GM12878 (cell line): ENCODE measurements around the gene TCF12. TPM values are rescaled to one million over a fixed set of nuclear protein-coding genes. Genes with fewer than 3 reads are reported as not detected.

Experiments used
- ATAC-seq: fragments of 200-7000 bp; cut with Tn5 transposase; 3 replicates; pipeline ENCODE4 v1.9.1; 2020; ENCODE audit warnings: mild to moderate bottlenecking, moderate library complexity
- BruUV-seq: library from RNA; stranded (reverse); fragments of 400-500 nt; replicated peaks from 2 replicates; lab custom pipeline; 2021; lab: Mats Ljungman, UMichigan
- CTCF ChIA-PET: fragments of 300-600 bp; sonication (Branson Sonifier 250); formaldehyde crosslinking; extraction: SDS; loops from one replicate; lab custom pipeline; 2021; ENCODE audit warnings: inconsistent platforms; lab: Yijun Ruan, JAX
- POLR2A ChIA-PET: fragments of 350-600 bp; formaldehyde crosslinking; extraction: SDS; loops from one replicate; lab custom pipeline; 2021; ENCODE audit warnings: inconsistent platforms; lab: Charles Lee
- RAD21 ChIA-PET: fragments of 300-600 bp; sonication (Branson Sonifier 250); formaldehyde crosslinking; loops from one replicate; lab custom pipeline; 2023; ENCODE audit warnings: antibody characterized with exemption; ENCODE audit not compliant: unreplicated experiment; lab: Charles Lee
- SMC1A ChIA-PET: fragments of 300-600 bp; sonication (Branson Sonifier 250); formaldehyde crosslinking; loops from one replicate; lab custom pipeline; 2023; ENCODE audit not compliant: unreplicated experiment, uncharacterized antibody; lab: Charles Lee
- DNase-seq: peaks from one replicate; pipeline ENCODE4 v3.0.0-alpha.2; 2011; ENCODE audit warnings: low read depth, low spot score
- FAIRE-seq: peaks from 3 replicates; lab custom pipeline; 2011; peaks lifted over from hg19 to GRCh38; lab: Jason Lieb, UNC
- H2AFZ ChIP-seq: 2 replicates; pipeline ENCODE4 v1.6.0; 2011; ENCODE audit warnings: low read depth, low read length, control low read depth; ENCODE audit not compliant: control insufficient read depth
- H3K27ac ChIP-seq: 2 replicates; pipeline ENCODE4 v1.5.1; 2011; ENCODE audit warnings: control low read depth; ENCODE audit not compliant: control insufficient read depth, insufficient read depth
- H3K27me3 ChIP-seq, 2 experiments: replicated peaks in 1 of 2; 2 replicates each; pipeline versions ENCODE4 v1.6.0 to v1.6.1; 2011; ENCODE audit warnings: low read length in 1 of 2; ENCODE audit not compliant: control insufficient read depth in 2 of 2, insufficient read depth in 2 of 2
- H3K36me3 ChIP-seq, 2 experiments: 2 replicates each; pipeline ENCODE4 v1.5.1; 2011; ENCODE audit warnings: low read length in 1 of 2; ENCODE audit not compliant: control insufficient read depth in 2 of 2, insufficient read depth in 2 of 2
- H3K4me1 ChIP-seq: 2 replicates; pipeline ENCODE4 v1.6.1; 2011; ENCODE audit warnings: mild to moderate bottlenecking, low read length, moderate library complexity, mixed read lengths; ENCODE audit not compliant: control insufficient read depth, insufficient read depth
- H3K4me2 ChIP-seq: 2 replicates; pipeline ENCODE4 v1.6.0; 2011; ENCODE audit warnings: control low read depth; ENCODE audit not compliant: control insufficient read depth, insufficient read depth
- H3K4me3 ChIP-seq: fragments of 200-600 bp; sonication (generic); 2 replicates; pipeline ENCODE4 v1.5.1; 2016
- H3K79me2 ChIP-seq: 2 replicates; pipeline ENCODE4 v1.6.0; 2011; ENCODE audit warnings: low read length; ENCODE audit not compliant: control insufficient read depth, insufficient read depth
- H3K9ac ChIP-seq: 2 replicates; pipeline ENCODE4 v1.8.0; 2011; ENCODE audit warnings: low read length, control low read depth, mixed read lengths; ENCODE audit not compliant: control insufficient read depth, insufficient read depth
- H3K9me3 ChIP-seq: replicated peaks from 3 replicates; pipeline ENCODE4 v1.5.1; 2011; ENCODE audit warnings: mild to moderate bottlenecking, low read length; ENCODE audit not compliant: control insufficient read depth, insufficient read depth
- H4K20me1 ChIP-seq: 2 replicates; pipeline ENCODE4 v1.6.0; 2011; ENCODE audit not compliant: control insufficient read depth, insufficient read depth
- BCL11A ChIP-seq: IDR thresholded peaks from 2 replicates; pipeline ENCODE4 v1.6.1; 2011; ENCODE audit warnings: low read depth, low read length
- POLR2AphosphoS5 ChIP-seq: IDR thresholded peaks from 2 replicates; pipeline ENCODE4 v1.6.1; 2011; ENCODE audit warnings: mild to moderate bottlenecking, low read length, inconsistent platforms
- SMAD1 ChIP-seq: fragments of 450-650 bp; IDR thresholded peaks from 2 replicates; pipeline ENCODE4 v1.6.1; 2018; ENCODE audit warnings: mild to moderate bottlenecking, low read depth; ENCODE audit not compliant: partially characterized antibody
- SREBF1 ChIP-seq: IDR thresholded peaks from 2 replicates; pipeline ENCODE4 v1.6.1; 2012; ENCODE audit warnings: mild to moderate bottlenecking, low read length
- WGBS: methylation state at CpG from one replicate; pipeline ENCODE4 v1.1.6; 2016; ENCODE audit warnings: low lambda C conversion rate; ENCODE audit not compliant: insufficient replicate concordance, insufficient coverage; ENCODE audit errors: missing lambda C conversion rate; 5-methylcytosine and 5-hydroxymethylcytosine counted together
- in situ Hi-C: fragments of 300-500 bp; cut with MboI; formaldehyde crosslinking; loops from 9 replicates; pipeline ENCODE4 v1.14.3; 2018; ENCODE audit warnings: mixed read lengths
- intact Hi-C: fragments of 100-400 bp; cut with micrococcal nuclease; formaldehyde crosslinking; loops from one replicate; pipeline ENCODE4 v1.14.2; 2022; ENCODE audit not compliant: unreplicated experiment
- polyA plus RNA-seq, 11 experiments: library from polyadenylated mRNA; depleted of rRNA in 4 of 11; unstranded in 6 of 11; stranded (reverse) in 5 of 11; fragments of >200 nt; fragmentation: Nextera tagmentation in 4 of 11; fragmentation: Illumina TruSeq in 1 of 11; extraction: Ambion mirVana in 4 of 11; extraction: Trizol in 1 of 11; gene quantifications; 1 replicate in 1 of 11; 2 replicates in 10 of 11; pipeline versions ENCODE4 v1.2.1 to v1.2.3, GENCODE V29; 2011 to 2016; ENCODE audit warnings: inconsistent platforms in 2 of 11, missing spikeins in 2 of 11, low read depth in 1 of 11
- total RNA-seq, 4 experiments: library from RNA; depleted of rRNA in 3 of 4; stranded (reverse); fragments of >200 nt in 3 of 4; fragmentation: Illumina TruSeq in 1 of 4; extraction: Trizol in 1 of 4; gene quantifications; 2 replicates each; pipeline versions ENCODE4 v1.2.1 to v1.2.3, GENCODE V29; 2013 to 2021
- TF ChIP-seq, protein P1 (sequence below), 3 experiments: IDR thresholded peaks in 2 of 3; conservative IDR thresholded peaks in 1 of 3; 2 replicates each; pipeline ENCODE4 v1.5.1; 2011; ENCODE audit warnings: low read depth in 3 of 3, low read length in 3 of 3, mild to moderate bottlenecking in 3 of 3, control low read depth in 2 of 3, moderate library complexity in 2 of 3, inconsistent platforms in 1 of 3, mixed read lengths in 1 of 3; ENCODE audit not compliant: control insufficient read depth in 2 of 3, insufficient read depth in 1 of 3; ENCODE audit errors: extremely low read depth in 1 of 3
- TF ChIP-seq, protein P2 (sequence below): fragments of 150-350 bp; IDR thresholded peaks from 2 replicates; pipeline ENCODE4 v1.6.1; 2016; ENCODE audit warnings: low read depth, low read length
- TF ChIP-seq, protein P3 (sequence below): fragments of 450-650 bp; IDR thresholded peaks from 2 replicates; pipeline ENCODE4 v1.6.1; 2017; ENCODE audit warnings: mild to moderate bottlenecking, moderate library complexity
- TF ChIP-seq, protein P4 (sequence below): fragments of 450-650 bp; IDR thresholded peaks from 2 replicates; pipeline ENCODE4 v1.6.1; 2017; ENCODE audit warnings: borderline replicate concordance

Gene TCF12
- total and polyA plus RNA-seq, 10 of the 15 experiments (the other 5 are each of a cell fraction or from before 2014, with no cell fraction given) = 8.2 to 70.9 (median 49.5) TPM

DNA sequence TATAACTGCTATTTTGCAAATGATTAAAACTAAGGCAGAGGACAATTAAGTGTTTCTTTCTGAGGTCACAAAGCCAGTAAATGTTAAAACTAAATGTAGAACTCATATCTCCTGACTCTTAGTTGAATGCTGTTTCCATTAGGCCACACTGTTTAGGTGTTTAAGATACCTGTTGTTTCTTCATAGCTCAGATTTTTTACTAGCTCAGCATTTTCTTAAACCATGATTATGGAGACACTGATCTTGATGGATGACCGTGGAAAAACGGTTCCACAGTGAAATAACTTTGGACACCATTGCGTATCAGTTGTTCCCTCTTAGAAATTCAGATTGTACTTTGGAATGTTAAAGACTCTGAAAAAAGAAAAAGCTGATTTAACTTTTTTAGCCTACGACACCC is 177.5 kb downstream of the TCF12 start:
- ChIA-PET CTCF (interaction anchor here (0.9 to 2.0 kb wide), 6 partner anchors 10 to 207 kb away, joined by 3 to 5 read pairs (median 4); no protein-coding TSS in a partner anchor), POLR2A (no interaction called here), RAD21 (no interaction called here), SMC1A (interaction anchor here (0.9 to 1.6 kb wide), 5 partner anchors 12 to 208 kb away, joined by 3 to 5 read pairs (median 4); no protein-coding TSS in a partner anchor)
- no peaks in the 10 kb centered on the region for H3K27me3 ChIP-seq
- no peak overlapping the region for H3K9ac ChIP-seq
- peaks cover 22% of the 10 kb centered on the region for H3K4me1 ChIP-seq
- H4K20me1 ChIP-seq = no peaks in the 10 kb centered on the region
- no peak for DNase-seq
- H3K27ac ChIP-seq = no peak overlapping the region
- no peaks in the 10 kb centered on the region for H3K9me3 ChIP-seq
- no peak overlapping the region for H3K4me2 ChIP-seq
- BruUV-seq = no TSS peak
- TF ChIP-seq, protein P1, sequence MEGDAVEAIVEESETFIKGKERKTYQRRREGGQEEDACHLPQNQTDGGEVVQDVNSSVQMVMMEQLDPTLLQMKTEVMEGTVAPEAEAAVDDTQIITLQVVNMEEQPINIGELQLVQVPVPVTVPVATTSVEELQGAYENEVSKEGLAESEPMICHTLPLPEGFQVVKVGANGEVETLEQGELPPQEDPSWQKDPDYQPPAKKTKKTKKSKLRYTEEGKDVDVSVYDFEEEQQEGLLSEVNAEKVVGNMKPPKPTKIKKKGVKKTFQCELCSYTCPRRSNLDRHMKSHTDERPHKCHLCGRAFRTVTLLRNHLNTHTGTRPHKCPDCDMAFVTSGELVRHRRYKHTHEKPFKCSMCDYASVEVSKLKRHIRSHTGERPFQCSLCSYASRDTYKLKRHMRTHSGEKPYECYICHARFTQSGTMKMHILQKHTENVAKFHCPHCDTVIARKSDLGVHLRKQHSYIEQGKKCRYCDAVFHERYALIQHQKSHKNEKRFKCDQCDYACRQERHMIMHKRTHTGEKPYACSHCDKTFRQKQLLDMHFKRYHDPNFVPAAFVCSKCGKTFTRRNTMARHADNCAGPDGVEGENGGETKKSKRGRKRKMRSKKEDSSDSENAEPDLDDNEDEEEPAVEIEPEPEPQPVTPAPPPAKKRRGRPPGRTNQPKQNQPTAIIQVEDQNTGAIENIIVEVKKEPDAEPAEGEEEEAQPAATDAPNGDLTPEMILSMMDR (IDR thresholded peaks at IDR 0.05 in 2 of 3, conservative IDR thresholded peaks at IDR 0.05 in 1 of 3; ENCODE audit: control insufficient read depth in 2 of 3, extremely low read depth in 1 of 3, insufficient read depth in 1 of 3, low read depth in 3 of 3, low read length in 3 of 3) = no peak
- TF ChIP-seq, protein P2, sequence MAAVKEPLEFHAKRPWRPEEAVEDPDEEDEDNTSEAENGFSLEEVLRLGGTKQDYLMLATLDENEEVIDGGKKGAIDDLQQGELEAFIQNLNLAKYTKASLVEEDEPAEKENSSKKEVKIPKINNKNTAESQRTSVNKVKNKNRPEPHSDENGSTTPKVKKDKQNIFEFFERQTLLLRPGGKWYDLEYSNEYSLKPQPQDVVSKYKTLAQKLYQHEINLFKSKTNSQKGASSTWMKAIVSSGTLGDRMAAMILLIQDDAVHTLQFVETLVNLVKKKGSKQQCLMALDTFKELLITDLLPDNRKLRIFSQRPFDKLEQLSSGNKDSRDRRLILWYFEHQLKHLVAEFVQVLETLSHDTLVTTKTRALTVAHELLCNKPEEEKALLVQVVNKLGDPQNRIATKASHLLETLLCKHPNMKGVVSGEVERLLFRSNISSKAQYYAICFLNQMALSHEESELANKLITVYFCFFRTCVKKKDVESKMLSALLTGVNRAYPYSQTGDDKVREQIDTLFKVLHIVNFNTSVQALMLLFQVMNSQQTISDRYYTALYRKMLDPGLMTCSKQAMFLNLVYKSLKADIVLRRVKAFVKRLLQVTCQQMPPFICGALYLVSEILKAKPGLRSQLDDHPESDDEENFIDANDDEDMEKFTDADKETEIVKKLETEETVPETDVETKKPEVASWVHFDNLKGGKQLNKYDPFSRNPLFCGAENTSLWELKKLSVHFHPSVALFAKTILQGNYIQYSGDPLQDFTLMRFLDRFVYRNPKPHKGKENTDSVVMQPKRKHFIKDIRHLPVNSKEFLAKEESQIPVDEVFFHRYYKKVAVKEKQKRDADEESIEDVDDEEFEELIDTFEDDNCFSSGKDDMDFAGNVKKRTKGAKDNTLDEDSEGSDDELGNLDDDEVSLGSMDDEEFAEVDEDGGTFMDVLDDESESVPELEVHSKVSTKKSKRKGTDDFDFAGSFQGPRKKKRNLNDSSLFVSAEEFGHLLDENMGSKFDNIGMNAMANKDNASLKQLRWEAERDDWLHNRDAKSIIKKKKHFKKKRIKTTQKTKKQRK = no peak
- TF ChIP-seq, protein P3, sequence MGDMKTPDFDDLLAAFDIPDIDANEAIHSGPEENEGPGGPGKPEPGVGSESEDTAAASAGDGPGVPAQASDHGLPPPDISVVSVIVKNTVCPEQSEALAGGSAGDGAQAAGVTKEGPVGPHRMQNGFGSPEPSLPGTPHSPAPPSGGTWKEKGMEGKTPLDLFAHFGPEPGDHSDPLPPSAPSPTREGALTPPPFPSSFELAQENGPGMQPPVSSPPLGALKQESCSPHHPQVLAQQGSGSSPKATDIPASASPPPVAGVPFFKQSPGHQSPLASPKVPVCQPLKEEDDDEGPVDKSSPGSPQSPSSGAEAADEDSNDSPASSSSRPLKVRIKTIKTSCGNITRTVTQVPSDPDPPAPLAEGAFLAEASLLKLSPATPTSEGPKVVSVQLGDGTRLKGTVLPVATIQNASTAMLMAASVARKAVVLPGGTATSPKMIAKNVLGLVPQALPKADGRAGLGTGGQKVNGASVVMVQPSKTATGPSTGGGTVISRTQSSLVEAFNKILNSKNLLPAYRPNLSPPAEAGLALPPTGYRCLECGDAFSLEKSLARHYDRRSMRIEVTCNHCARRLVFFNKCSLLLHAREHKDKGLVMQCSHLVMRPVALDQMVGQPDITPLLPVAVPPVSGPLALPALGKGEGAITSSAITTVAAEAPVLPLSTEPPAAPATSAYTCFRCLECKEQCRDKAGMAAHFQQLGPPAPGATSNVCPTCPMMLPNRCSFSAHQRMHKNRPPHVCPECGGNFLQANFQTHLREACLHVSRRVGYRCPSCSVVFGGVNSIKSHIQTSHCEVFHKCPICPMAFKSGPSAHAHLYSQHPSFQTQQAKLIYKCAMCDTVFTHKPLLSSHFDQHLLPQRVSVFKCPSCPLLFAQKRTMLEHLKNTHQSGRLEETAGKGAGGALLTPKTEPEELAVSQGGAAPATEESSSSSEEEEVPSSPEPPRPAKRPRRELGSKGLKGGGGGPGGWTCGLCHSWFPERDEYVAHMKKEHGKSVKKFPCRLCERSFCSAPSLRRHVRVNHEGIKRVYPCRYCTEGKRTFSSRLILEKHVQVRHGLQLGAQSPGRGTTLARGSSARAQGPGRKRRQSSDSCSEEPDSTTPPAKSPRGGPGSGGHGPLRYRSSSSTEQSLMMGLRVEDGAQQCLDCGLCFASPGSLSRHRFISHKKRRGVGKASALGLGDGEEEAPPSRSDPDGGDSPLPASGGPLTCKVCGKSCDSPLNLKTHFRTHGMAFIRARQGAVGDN = no peak
- TF ChIP-seq SREBF1 = no peak
- no peak for TF ChIP-seq BCL11A
- TF ChIP-seq, protein P4, sequence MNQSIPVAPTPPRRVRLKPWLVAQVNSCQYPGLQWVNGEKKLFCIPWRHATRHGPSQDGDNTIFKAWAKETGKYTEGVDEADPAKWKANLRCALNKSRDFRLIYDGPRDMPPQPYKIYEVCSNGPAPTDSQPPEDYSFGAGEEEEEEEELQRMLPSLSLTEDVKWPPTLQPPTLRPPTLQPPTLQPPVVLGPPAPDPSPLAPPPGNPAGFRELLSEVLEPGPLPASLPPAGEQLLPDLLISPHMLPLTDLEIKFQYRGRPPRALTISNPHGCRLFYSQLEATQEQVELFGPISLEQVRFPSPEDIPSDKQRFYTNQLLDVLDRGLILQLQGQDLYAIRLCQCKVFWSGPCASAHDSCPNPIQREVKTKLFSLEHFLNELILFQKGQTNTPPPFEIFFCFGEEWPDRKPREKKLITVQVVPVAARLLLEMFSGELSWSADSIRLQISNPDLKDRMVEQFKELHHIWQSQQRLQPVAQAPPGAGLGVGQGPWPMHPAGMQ = no peak
- TF ChIP-seq POLR2AphosphoS5 = no peak
- TF ChIP-seq SMAD1 = no peak
- WGBS = 86% methylated on average over 4 of the region's 4 CpGs
- no peak overlapping the region for H2AFZ ChIP-seq
- in situ Hi-C loops (no loop called here), intact Hi-C loops (no loop called here)
- no peak for ATAC-seq
- H3K36me3 ChIP-seq = no peaks in the 10 kb centered on the region; a peak in 1 of 4 replicates
- no peak overlapping the region for H3K4me3 ChIP-seq
- H3K79me2 ChIP-seq = peaks cover 3% of the 10 kb centered on the region
- FAIRE-seq = no peak
